Uterus (tissue), 2 donors: Measurements from ENCODE around the gene SMIM21.

ENCODE experiments used
- POLR2A ChIP-seq, 2 donors: fragments of 450-650 bp; IDR thresholded peaks; one replicate each; pipeline ENCODE4 v1.6.1; 2016; ENCODE audit warnings: antibody characterized with exemption in 2 of 2, mild to moderate bottlenecking in 1 of 2, moderate library complexity in 1 of 2
- TF ChIP-seq, protein P1 (sequence below), 4 experiments: fragments of 200-600 bp in 2 of 4; fragments of 450-650 bp in 2 of 4; sonication (generic) in 2 of 4; IDR thresholded peaks; one replicate each; pipeline ENCODE4 v1.5.1; 2016 to 2019; ENCODE audit warnings: antibody characterized with exemption in 4 of 4, mild to moderate bottlenecking in 2 of 4, moderate library complexity in 1 of 4

- TF ChIP-seq, protein P1, sequence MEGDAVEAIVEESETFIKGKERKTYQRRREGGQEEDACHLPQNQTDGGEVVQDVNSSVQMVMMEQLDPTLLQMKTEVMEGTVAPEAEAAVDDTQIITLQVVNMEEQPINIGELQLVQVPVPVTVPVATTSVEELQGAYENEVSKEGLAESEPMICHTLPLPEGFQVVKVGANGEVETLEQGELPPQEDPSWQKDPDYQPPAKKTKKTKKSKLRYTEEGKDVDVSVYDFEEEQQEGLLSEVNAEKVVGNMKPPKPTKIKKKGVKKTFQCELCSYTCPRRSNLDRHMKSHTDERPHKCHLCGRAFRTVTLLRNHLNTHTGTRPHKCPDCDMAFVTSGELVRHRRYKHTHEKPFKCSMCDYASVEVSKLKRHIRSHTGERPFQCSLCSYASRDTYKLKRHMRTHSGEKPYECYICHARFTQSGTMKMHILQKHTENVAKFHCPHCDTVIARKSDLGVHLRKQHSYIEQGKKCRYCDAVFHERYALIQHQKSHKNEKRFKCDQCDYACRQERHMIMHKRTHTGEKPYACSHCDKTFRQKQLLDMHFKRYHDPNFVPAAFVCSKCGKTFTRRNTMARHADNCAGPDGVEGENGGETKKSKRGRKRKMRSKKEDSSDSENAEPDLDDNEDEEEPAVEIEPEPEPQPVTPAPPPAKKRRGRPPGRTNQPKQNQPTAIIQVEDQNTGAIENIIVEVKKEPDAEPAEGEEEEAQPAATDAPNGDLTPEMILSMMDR (IDR thresholded peaks at IDR 0.05), result no peak
- TF ChIP-seq POLR2A (IDR thresholded peaks at IDR 0.05), result no peak
These were observed 28.7 kb upstream of the SMIM21 start for GRCh38 chr18:75456199-75456631.
